WTC11 (cell line): ENCODE data around the gene ANKRD28. TPM values are rescaled to one million over a fixed set of nuclear protein-coding genes. Genes with fewer than 3 reads are reported as not detected.

Experiments used
- ATAC-seq: fragments of 200-7000 bp; cut with Tn5 transposase; 2 replicates; pipeline ENCODE4 v1.10.0; 2021; ENCODE audit warnings: mild to moderate bottlenecking, moderate library complexity
- CTCF ChIA-PET: fragments of 300-600 bp; sonication (Branson Sonifier 250); formaldehyde crosslinking; loops from one replicate; lab custom pipeline; 2021; ENCODE audit warnings: antibody characterized with exemption; lab: Charles Lee
- POLR2A ChIA-PET: fragments of 350-600 bp; sonication (Branson Sonifier 250); formaldehyde crosslinking; loops from one replicate; lab custom pipeline; 2021; ENCODE audit warnings: antibody characterized with exemption; lab: Charles Lee
- DNase-seq: peaks from one replicate; pipeline ENCODE4 v3.0.0; 2021; ENCODE audit warnings: low spot score
- H3K27ac Mint-ChIP-seq: 2 replicates; pipeline ENCODE4 v1.8.0; 2021; ENCODE audit warnings: mixed read lengths
- H3K27me3 Mint-ChIP-seq: 2 replicates; pipeline ENCODE4 v1.8.0; 2021; ENCODE audit warnings: low read depth, mild to moderate bottlenecking, moderate library complexity, mixed read lengths
- H3K36me3 Mint-ChIP-seq: 2 replicates; pipeline ENCODE4 v1.8.0; 2021; ENCODE audit warnings: mixed read lengths
- H3K4me1 Mint-ChIP-seq: 2 replicates; pipeline ENCODE4 v1.8.0; 2022; ENCODE audit warnings: mixed read lengths
- H3K4me3 Mint-ChIP-seq: 2 replicates; pipeline ENCODE4 v1.8.0; 2021; ENCODE audit warnings: mild to moderate bottlenecking, moderate library complexity, mixed read lengths
- H3K9me3 Mint-ChIP-seq: 2 replicates; pipeline ENCODE4 v1.8.0; 2021; ENCODE audit warnings: mixed read lengths
- ATF1 ChIP-seq: sonication (generic); formaldehyde crosslinking; IDR thresholded peaks from 2 replicates; pipeline ENCODE4 v1.8.1; 2023; ENCODE audit warnings: mild to moderate bottlenecking, moderate library complexity, missing genetic modification reagents
- CREM ChIP-seq: sonication (generic); formaldehyde crosslinking; IDR thresholded peaks from 2 replicates; pipeline ENCODE4 v1.8.1; 2022; ENCODE audit warnings: mild to moderate bottlenecking, missing genetic modification reagents, moderate library complexity
- HMGA2 ChIP-seq: fragments of 250-450 bp; sonication (Bioruptor Pico); IDR thresholded peaks from 2 replicates; pipeline ENCODE4 v1.4.0; 2021; ENCODE audit warnings: mild to moderate bottlenecking, moderate library complexity
- JAZF1 ChIP-seq: fragments of 250-450 bp; sonication (Bioruptor Pico); IDR thresholded peaks from 2 replicates; pipeline ENCODE4 v1.9.0; 2021; ENCODE audit warnings: moderate library complexity, mild to moderate bottlenecking, inconsistent platforms
- NFATC4 ChIP-seq: fragments of 250-450 bp; sonication (Bioruptor Pico); IDR thresholded peaks from 2 replicates; pipeline ENCODE4 v1.9.0; 2021; ENCODE audit warnings: mild to moderate bottlenecking
- NFYB ChIP-seq: sonication (generic); formaldehyde crosslinking; conservative IDR thresholded peaks from 2 replicates; pipeline ENCODE4 v1.8.0; 2022; ENCODE audit warnings: low read depth, missing genetic modification reagents
- NR1H2 ChIP-seq: sonication (generic); formaldehyde crosslinking; IDR thresholded peaks from 2 replicates; pipeline ENCODE4 v1.9.0; 2021; ENCODE audit warnings: mild to moderate bottlenecking, moderate library complexity, missing genetic modification reagents
- NR3C1 ChIP-seq: sonication (generic); formaldehyde crosslinking; conservative IDR thresholded peaks from 2 replicates; pipeline ENCODE4 v1.8.1; 2023; ENCODE audit warnings: low read depth, mild to moderate bottlenecking, missing genetic modification reagents
- OVOL2 ChIP-seq: fragments of 250-450 bp; sonication (Bioruptor Pico); IDR thresholded peaks from 2 replicates; pipeline ENCODE4 v1.9.0; 2021; ENCODE audit warnings: mild to moderate bottlenecking, borderline replicate concordance
- PRRX2 ChIP-seq: fragments of 250-450 bp; sonication (Bioruptor Pico); IDR thresholded peaks from 2 replicates; pipeline ENCODE4 v1.8.0; 2021; ENCODE audit warnings: mild to moderate bottlenecking
- TP53 ChIP-seq: sonication (generic); formaldehyde crosslinking; IDR thresholded peaks from 2 replicates; pipeline ENCODE4 v1.8.1; 2023; ENCODE audit warnings: mild to moderate bottlenecking, missing genetic modification reagents
- ZBTB21 ChIP-seq: sonication (generic); formaldehyde crosslinking; IDR thresholded peaks from 2 replicates; pipeline ENCODE4 v1.8.1; 2023; ENCODE audit warnings: mild to moderate bottlenecking, missing genetic modification reagents, borderline replicate concordance
- ZNF138 ChIP-seq: sonication (generic); formaldehyde crosslinking; conservative IDR thresholded peaks from 2 replicates; pipeline ENCODE4 v1.8.1; 2022; ENCODE audit warnings: mild to moderate bottlenecking, moderate library complexity, missing genetic modification reagents
- ZNF416 ChIP-seq: fragments of 250-450 bp; sonication (Bioruptor Pico); IDR thresholded peaks from 2 replicates; pipeline ENCODE4 v1.9.0; 2021; ENCODE audit warnings: mild to moderate bottlenecking, inconsistent platforms
- ZNF671 ChIP-seq: fragments of 250-450 bp; sonication (Bioruptor Pico); IDR thresholded peaks from 2 replicates; pipeline ENCODE4 v1.8.0; 2021; ENCODE audit warnings: mild to moderate bottlenecking
- total RNA-seq: library from RNA; stranded (reverse); gene quantifications from 3 replicates; pipeline ENCODE4 v1.2.3, GENCODE V29; 2021
- TF ChIP-seq, protein P1 (sequence below): sonication (generic); formaldehyde crosslinking; IDR thresholded peaks from 2 replicates; pipeline ENCODE4 v1.8.1; 2023; ENCODE audit warnings: mild to moderate bottlenecking, missing genetic modification reagents
- TF ChIP-seq, protein P2 (sequence below): sonication (generic); formaldehyde crosslinking; conservative IDR thresholded peaks from 2 replicates; pipeline ENCODE4 v1.8.1; 2023; ENCODE audit warnings: mild to moderate bottlenecking, low read depth, missing genetic modification reagents, moderate library complexity
- TF ChIP-seq, protein P3 (sequence below): sonication (generic); formaldehyde crosslinking; IDR thresholded peaks from 2 replicates; pipeline ENCODE4 v1.8.1; 2023; ENCODE audit warnings: mild to moderate bottlenecking, missing genetic modification reagents, moderate library complexity
- TF ChIP-seq, protein P4 (sequence below): sonication (generic); formaldehyde crosslinking; IDR thresholded peaks from 2 replicates; pipeline ENCODE4 v1.8.0; 2023; ENCODE audit warnings: missing genetic modification reagents, mild to moderate bottlenecking, borderline replicate concordance
- TF ChIP-seq, protein P5 (sequence below): sonication (generic); formaldehyde crosslinking; IDR thresholded peaks from 2 replicates; pipeline ENCODE4 v1.8.1; 2022; ENCODE audit warnings: mild to moderate bottlenecking, missing genetic modification reagents, moderate library complexity, borderline replicate concordance

ANKRD28 gene
- total RNA-seq, 1 experiment from 2014 or later = 51.6 TPM

DNA sequence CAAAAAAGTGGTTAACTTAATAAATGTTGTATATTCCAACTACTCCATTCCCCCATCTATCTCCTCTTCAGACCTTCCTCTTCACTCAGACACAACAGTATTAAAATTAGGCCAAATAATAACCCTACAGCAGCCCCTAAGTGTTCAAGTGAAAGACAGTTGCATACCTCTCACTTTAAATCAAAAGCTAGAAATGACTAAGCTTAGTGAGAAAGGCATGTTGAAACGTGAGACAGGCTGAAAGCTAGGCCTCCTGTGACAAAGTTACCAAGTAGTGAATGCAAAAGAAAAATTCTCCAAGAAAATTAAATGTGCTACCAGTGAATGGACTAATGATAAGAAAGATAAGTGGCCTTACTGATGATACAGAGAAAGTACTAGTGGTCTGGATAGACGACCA, 71.7 kb downstream of the ANKRD28 start:
- peaks cover 8% of the 10 kb centered on the region for H3K4me1 Mint-ChIP-seq
- no peak for ATAC-seq
- CTCF ChIA-PET = interaction anchor here (0.6 kb wide), 1 partner anchor 36 kb away, joined by 3 read pairs; no protein-coding TSS in a partner anchor

DNA sequence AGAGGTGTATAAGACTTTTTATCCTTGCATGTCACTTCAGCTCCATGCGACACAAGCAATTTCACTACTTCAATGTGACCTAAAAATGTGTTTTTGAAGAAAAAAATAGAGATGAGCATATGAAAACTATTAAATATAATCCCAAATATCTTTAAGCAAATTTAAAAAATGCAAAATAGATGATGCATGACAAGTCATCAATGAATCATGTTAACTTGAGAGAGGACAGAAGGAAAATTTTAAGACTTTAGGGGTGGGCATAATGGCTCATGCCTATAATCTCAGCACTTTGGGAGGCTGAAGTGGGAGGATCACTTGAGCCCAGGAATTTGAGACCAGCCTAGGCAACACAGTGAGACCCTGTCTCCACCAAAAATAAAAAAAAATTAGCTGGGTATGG, 73.3 kb downstream of the ANKRD28 start:
- ATAC-seq = no peak
- TF ChIP-seq, protein P1, sequence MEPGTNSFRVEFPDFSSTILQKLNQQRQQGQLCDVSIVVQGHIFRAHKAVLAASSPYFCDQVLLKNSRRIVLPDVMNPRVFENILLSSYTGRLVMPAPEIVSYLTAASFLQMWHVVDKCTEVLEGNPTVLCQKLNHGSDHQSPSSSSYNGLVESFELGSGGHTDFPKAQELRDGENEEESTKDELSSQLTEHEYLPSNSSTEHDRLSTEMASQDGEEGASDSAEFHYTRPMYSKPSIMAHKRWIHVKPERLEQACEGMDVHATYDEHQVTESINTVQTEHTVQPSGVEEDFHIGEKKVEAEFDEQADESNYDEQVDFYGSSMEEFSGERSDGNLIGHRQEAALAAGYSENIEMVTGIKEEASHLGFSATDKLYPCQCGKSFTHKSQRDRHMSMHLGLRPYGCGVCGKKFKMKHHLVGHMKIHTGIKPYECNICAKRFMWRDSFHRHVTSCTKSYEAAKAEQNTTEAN (CRISPR knock-in tag) = no peak
- TF ChIP-seq PRRX2 (no peak), TP53 (CRISPR knock-in tag) (no peak), NR3C1 (CRISPR knock-in tag) (no peak), ZNF138 (CRISPR knock-in tag) (no peak), NFYB (CRISPR knock-in tag) (no peak), JAZF1 (CRISPR knock-in tag) (no peak), ZNF416 (CRISPR knock-in tag) (no peak), ATF1 (CRISPR knock-in tag) (no peak), ZNF671 (no peak), NR1H2 (no peak), NFATC4 (no peak), HMGA2 (CRISPR knock-in tag) (no peak)
- TF ChIP-seq, protein P2, sequence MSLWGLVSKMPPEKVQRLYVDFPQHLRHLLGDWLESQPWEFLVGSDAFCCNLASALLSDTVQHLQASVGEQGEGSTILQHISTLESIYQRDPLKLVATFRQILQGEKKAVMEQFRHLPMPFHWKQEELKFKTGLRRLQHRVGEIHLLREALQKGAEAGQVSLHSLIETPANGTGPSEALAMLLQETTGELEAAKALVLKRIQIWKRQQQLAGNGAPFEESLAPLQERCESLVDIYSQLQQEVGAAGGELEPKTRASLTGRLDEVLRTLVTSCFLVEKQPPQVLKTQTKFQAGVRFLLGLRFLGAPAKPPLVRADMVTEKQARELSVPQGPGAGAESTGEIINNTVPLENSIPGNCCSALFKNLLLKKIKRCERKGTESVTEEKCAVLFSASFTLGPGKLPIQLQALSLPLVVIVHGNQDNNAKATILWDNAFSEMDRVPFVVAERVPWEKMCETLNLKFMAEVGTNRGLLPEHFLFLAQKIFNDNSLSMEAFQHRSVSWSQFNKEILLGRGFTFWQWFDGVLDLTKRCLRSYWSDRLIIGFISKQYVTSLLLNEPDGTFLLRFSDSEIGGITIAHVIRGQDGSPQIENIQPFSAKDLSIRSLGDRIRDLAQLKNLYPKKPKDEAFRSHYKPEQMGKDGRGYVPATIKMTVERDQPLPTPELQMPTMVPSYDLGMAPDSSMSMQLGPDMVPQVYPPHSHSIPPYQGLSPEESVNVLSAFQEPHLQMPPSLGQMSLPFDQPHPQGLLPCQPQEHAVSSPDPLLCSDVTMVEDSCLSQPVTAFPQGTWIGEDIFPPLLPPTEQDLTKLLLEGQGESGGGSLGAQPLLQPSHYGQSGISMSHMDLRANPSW (CRISPR knock-in tag) = no peak
- TF ChIP-seq, protein P3, sequence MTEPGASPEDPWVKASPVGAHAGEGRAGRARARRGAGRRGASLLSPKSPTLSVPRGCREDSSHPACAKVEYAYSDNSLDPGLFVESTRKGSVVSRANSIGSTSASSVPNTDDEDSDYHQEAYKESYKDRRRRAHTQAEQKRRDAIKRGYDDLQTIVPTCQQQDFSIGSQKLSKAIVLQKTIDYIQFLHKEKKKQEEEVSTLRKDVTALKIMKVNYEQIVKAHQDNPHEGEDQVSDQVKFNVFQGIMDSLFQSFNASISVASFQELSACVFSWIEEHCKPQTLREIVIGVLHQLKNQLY (CRISPR knock-in tag) = no peak
- TF ChIP-seq, all 79 proteins: peak for 0
- CTCF ChIA-PET = no interaction called here
- DNase-seq = no peak
- no peaks in the 10 kb centered on the region for H3K27me3 Mint-ChIP-seq
- H3K36me3 Mint-ChIP-seq = peaks cover 28% of the 10 kb centered on the region
- no peak overlapping the region for H3K4me3 Mint-ChIP-seq
- H3K9me3 Mint-ChIP-seq = no peaks in the 10 kb centered on the region
- no peak overlapping the region for H3K27ac Mint-ChIP-seq
- POLR2A ChIA-PET = no interaction called here
- peaks cover 8% of the 10 kb centered on the region for H3K4me1 Mint-ChIP-seq

More for the DNA sequence above, 71.7 kb downstream of the ANKRD28 start:
- POLR2A ChIA-PET = no interaction called here
- Mint-ChIP-seq H3K36me3 (peaks cover 19% of the 10 kb centered on the region), H3K9me3 (no peaks in the 10 kb centered on the region), H3K4me3 (no peak overlapping the region), H3K27me3 (no peaks in the 10 kb centered on the region), H3K27ac (peak overlapping the region; percentile 54)
- DNase-seq = no peak
- no peak for TF ChIP-seq ZBTB21
- TF ChIP-seq, protein P4, sequence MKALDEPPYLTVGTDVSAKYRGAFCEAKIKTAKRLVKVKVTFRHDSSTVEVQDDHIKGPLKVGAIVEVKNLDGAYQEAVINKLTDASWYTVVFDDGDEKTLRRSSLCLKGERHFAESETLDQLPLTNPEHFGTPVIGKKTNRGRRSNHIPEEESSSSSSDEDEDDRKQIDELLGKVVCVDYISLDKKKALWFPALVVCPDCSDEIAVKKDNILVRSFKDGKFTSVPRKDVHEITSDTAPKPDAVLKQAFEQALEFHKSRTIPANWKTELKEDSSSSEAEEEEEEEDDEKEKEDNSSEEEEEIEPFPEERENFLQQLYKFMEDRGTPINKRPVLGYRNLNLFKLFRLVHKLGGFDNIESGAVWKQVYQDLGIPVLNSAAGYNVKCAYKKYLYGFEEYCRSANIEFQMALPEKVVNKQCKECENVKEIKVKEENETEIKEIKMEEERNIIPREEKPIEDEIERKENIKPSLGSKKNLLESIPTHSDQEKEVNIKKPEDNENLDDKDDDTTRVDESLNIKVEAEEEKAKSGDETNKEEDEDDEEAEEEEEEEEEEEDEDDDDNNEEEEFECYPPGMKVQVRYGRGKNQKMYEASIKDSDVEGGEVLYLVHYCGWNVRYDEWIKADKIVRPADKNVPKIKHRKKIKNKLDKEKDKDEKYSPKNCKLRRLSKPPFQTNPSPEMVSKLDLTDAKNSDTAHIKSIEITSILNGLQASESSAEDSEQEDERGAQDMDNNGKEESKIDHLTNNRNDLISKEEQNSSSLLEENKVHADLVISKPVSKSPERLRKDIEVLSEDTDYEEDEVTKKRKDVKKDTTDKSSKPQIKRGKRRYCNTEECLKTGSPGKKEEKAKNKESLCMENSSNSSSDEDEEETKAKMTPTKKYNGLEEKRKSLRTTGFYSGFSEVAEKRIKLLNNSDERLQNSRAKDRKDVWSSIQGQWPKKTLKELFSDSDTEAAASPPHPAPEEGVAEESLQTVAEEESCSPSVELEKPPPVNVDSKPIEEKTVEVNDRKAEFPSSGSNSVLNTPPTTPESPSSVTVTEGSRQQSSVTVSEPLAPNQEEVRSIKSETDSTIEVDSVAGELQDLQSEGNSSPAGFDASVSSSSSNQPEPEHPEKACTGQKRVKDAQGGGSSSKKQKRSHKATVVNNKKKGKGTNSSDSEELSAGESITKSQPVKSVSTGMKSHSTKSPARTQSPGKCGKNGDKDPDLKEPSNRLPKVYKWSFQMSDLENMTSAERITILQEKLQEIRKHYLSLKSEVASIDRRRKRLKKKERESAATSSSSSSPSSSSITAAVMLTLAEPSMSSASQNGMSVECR (CRISPR knock-in tag) = no peak
- TF ChIP-seq PRRX2 = no peak
- TF ChIP-seq OVOL2 = no peak
- TF ChIP-seq CREM = no peak
- TF ChIP-seq, protein P5, sequence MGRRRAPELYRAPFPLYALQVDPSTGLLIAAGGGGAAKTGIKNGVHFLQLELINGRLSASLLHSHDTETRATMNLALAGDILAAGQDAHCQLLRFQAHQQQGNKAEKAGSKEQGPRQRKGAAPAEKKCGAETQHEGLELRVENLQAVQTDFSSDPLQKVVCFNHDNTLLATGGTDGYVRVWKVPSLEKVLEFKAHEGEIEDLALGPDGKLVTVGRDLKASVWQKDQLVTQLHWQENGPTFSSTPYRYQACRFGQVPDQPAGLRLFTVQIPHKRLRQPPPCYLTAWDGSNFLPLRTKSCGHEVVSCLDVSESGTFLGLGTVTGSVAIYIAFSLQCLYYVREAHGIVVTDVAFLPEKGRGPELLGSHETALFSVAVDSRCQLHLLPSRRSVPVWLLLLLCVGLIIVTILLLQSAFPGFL (CRISPR knock-in tag) = no peak
- TF ChIP-seq, all 79 proteins: peak for 0
